Mesenchymal stem cell (in vitro differentiated cells and primary cell): Measurements from ENCODE around the gene CD302.
"Not testable (repeated sequence)": the region's sequence is repeated elsewhere in the genome, so short reads cannot be mapped to it uniquely, and the experiment has no call there.

Experiments
- DNase-seq: peaks from one replicate; pipeline ENCODE4 v3.0.0-alpha.2; 2013
- H2AFZ ChIP-seq: one replicate; pipeline ENCODE4 v1.6.1; 2013; ENCODE audit warnings: low read depth, mild to moderate bottlenecking, control low read depth, inconsistent platforms, low read length, moderate library complexity
- H2AK5ac ChIP-seq: 2 replicates; pipeline ENCODE4 v1.6.1; 2013; ENCODE audit warnings: low read length, moderate library complexity, mild to moderate bottlenecking, inconsistent platforms; ENCODE audit not compliant: severe bottlenecking
- H2BK120ac ChIP-seq: one replicate; pipeline ENCODE4 v1.6.1; 2013; ENCODE audit warnings: low read depth, mild to moderate bottlenecking, inconsistent platforms, low read length, moderate library complexity
- H2BK12ac ChIP-seq, 2 experiments: one replicate each; pipeline ENCODE4 v1.6.1; 2013; ENCODE audit warnings: inconsistent platforms in 2 of 2, low read length in 2 of 2, mild to moderate bottlenecking in 2 of 2, moderate library complexity in 2 of 2, control low read depth in 1 of 2
- H2BK15ac ChIP-seq: one replicate; pipeline ENCODE4 v1.6.1; 2013; ENCODE audit warnings: mild to moderate bottlenecking, low read depth, inconsistent platforms; ENCODE audit not compliant: poor library complexity, severe bottlenecking
- H2BK5ac ChIP-seq: 2 replicates; pipeline ENCODE4 v1.6.1; 2013; ENCODE audit warnings: low read depth, mild to moderate bottlenecking, low read length, control low read depth, inconsistent platforms; ENCODE audit not compliant: poor library complexity, severe bottlenecking
- H3K14ac ChIP-seq, 2 experiments: one replicate each; pipeline ENCODE4 v1.6.1; 2013; ENCODE audit warnings: inconsistent platforms in 2 of 2, low read length in 2 of 2, control low read depth in 1 of 2, mild to moderate bottlenecking in 1 of 2, moderate library complexity in 1 of 2
- H3K18ac ChIP-seq, 2 experiments: one replicate each; pipeline ENCODE4 v1.6.1; 2013; ENCODE audit warnings: inconsistent platforms in 2 of 2, low read length in 2 of 2, control low read depth in 1 of 2, low read depth in 1 of 2, mild to moderate bottlenecking in 1 of 2
- H3K23ac ChIP-seq, 2 experiments: one replicate each; pipeline ENCODE4 v1.6.1; 2013; ENCODE audit warnings: inconsistent platforms in 2 of 2, low read length in 2 of 2, mild to moderate bottlenecking in 2 of 2, moderate library complexity in 2 of 2, control low read depth in 1 of 2
- H3K27ac ChIP-seq: 2 replicates; pipeline ENCODE4 v1.5.1; 2013; ENCODE audit warnings: mild to moderate bottlenecking, moderate library complexity, low read length, control low read depth, inconsistent platforms; ENCODE audit not compliant: poor library complexity, severe bottlenecking
- H3K27me3 ChIP-seq, 2 experiments: 2 replicates each; pipeline versions ENCODE4 v1.6.1 to v1.7.0; 2013; ENCODE audit warnings: low read length in 2 of 2, mild to moderate bottlenecking in 2 of 2, moderate library complexity in 2 of 2, control low read depth in 1 of 2, inconsistent platforms in 1 of 2; ENCODE audit not compliant: control insufficient read depth in 1 of 2, insufficient read depth in 1 of 2
- H3K36me3 ChIP-seq, 2 experiments: 2 replicates each; pipeline versions ENCODE4 v1.6.1 to v1.7.0; 2013; ENCODE audit warnings: low read length in 2 of 2, control low read depth in 1 of 2, inconsistent platforms in 1 of 2, low read depth in 1 of 2, mild to moderate bottlenecking in 1 of 2; ENCODE audit not compliant: insufficient read depth in 2 of 2, control insufficient read depth in 1 of 2
- H3K4ac ChIP-seq, 2 experiments: one replicate each; pipeline ENCODE4 v1.6.1; 2013; ENCODE audit warnings: inconsistent platforms in 2 of 2, low read length in 2 of 2, mild to moderate bottlenecking in 2 of 2, moderate library complexity in 2 of 2, control low read depth in 1 of 2, low read depth in 1 of 2
- H3K4me1 ChIP-seq: 2 replicates; pipeline ENCODE4 v1.6.1; 2013; ENCODE audit warnings: low read depth, low read length, control low read depth; ENCODE audit not compliant: control insufficient read depth, insufficient read depth
- H3K4me2 ChIP-seq: 2 replicates; pipeline ENCODE4 v1.6.1; 2013; ENCODE audit warnings: low read length, mild to moderate bottlenecking, inconsistent platforms; ENCODE audit not compliant: poor library complexity, severe bottlenecking
- H3K4me3 ChIP-seq, 2 experiments: 2 replicates each; pipeline versions ENCODE4 v1.5.1 to v1.7.0; 2013; ENCODE audit warnings: low read length in 2 of 2, mild to moderate bottlenecking in 2 of 2, control low read depth in 1 of 2, low read depth in 1 of 2; ENCODE audit not compliant: insufficient read depth in 1 of 2
- H3K79me1 ChIP-seq: replicated peaks from 2 replicates; pipeline ENCODE4 v1.6.1; 2013; ENCODE audit warnings: mild to moderate bottlenecking, control low read depth, low read length, inconsistent platforms; ENCODE audit not compliant: poor library complexity, severe bottlenecking
- H3K9ac ChIP-seq: 2 replicates; pipeline ENCODE4 v1.7.0; 2013; ENCODE audit warnings: mild to moderate bottlenecking, low read length, moderate library complexity
- H3K9me3 ChIP-seq: 2 replicates; pipeline ENCODE4 v1.7.0; 2013; ENCODE audit warnings: mild to moderate bottlenecking, low read length; ENCODE audit not compliant: control insufficient read depth
- H4K8ac ChIP-seq: one replicate; pipeline ENCODE4 v1.6.1; 2013; ENCODE audit warnings: inconsistent platforms, mild to moderate bottlenecking, low read length, moderate library complexity
- H4K91ac ChIP-seq: one replicate; pipeline ENCODE4 v1.6.1; 2013; ENCODE audit warnings: mild to moderate bottlenecking, low read length, inconsistent platforms
- WGBS: methylation state at CpG from one replicate; pipeline ENCODE4 v1.1.7; 2013; ENCODE audit warnings: mixed read lengths; 5-methylcytosine and 5-hydroxymethylcytosine counted together

The CD302 gene

GRCh38 chr2:159821775-159822477 lies 23.9 kb upstream of the CD302 start:
- H3K9me3 ChIP-seq, H3K27me3 ChIP-seq, H3K14ac ChIP-seq, H2AK5ac ChIP-seq, H2BK15ac ChIP-seq, H3K36me3 ChIP-seq, H4K8ac ChIP-seq, H3K4ac ChIP-seq, H3K23ac ChIP-seq, H3K4me1 ChIP-seq, H3K18ac ChIP-seq, H3K27ac ChIP-seq, H2BK120ac ChIP-seq, H2BK12ac ChIP-seq, DNase-seq, H3K4me3 ChIP-seq, H3K4me2 ChIP-seq, H4K91ac ChIP-seq, H2AFZ ChIP-seq, H3K79me1 ChIP-seq, H2BK5ac ChIP-seq, H3K9ac ChIP-seq: not testable (repeated sequence)
- WGBS, result 72% methylated on average over 11 of the region's 11 CpGs

- Histone ChIP-seq H3K4ac (no peak overlapping the region), H3K23ac (no peak overlapping the region), H3K14ac (no peak overlapping the region), H3K79me1 (no peaks in the 10 kb centered on the region), H3K4me1 (peaks cover 2% of the 10 kb centered on the region), H3K9ac (no peak overlapping the region), H4K91ac (no peak overlapping the region), H2BK120ac (no peak overlapping the region), H4K8ac (no peak overlapping the region), H2BK12ac (no peak overlapping the region), H2BK5ac (no peak overlapping the region), H3K18ac (no peak overlapping the region), H3K4me2 (no peak overlapping the region), H3K9me3 (no peaks in the 10 kb centered on the region), H2AFZ (no peak overlapping the region), H2AK5ac (no peak overlapping the region), H3K27ac (no peak overlapping the region), H3K4me3 (no peak overlapping the region), H3K27me3 (no peaks in the 10 kb centered on the region), H3K36me3 (no peaks in the 10 kb centered on the region), H2BK15ac (no peak overlapping the region)
- 92% methylated on average over 6 of the region's 6 CpGs for WGBS
- no peak for DNase-seq
These were observed 20.9 kb upstream of the CD302 start for GRCh38 chr2:159818940-159819339.

- H2AK5ac ChIP-seq, result no peak overlapping the region
- no peak overlapping the region for H3K4me3 ChIP-seq
- H3K18ac ChIP-seq, result no peak overlapping the region
- no peak overlapping the region for H3K9ac ChIP-seq
- no peaks in the 10 kb centered on the region for H3K9me3 ChIP-seq
- H2BK120ac ChIP-seq, result no peak overlapping the region
- H2BK5ac ChIP-seq, result no peak overlapping the region
- no peak overlapping the region for H4K91ac ChIP-seq
- H4K8ac ChIP-seq, result no peak overlapping the region
- no peak overlapping the region for H2BK12ac ChIP-seq
- no peak overlapping the region for H2BK15ac ChIP-seq
- no peak overlapping the region for H3K27ac ChIP-seq
- no peaks in the 10 kb centered on the region for H3K36me3 ChIP-seq
- no peak overlapping the region for H3K4me2 ChIP-seq
- H3K23ac ChIP-seq, result no peak overlapping the region
- H3K4me1 ChIP-seq, result peaks cover 2% of the 10 kb centered on the region
- no peak overlapping the region for H3K14ac ChIP-seq
- H2AFZ ChIP-seq, result no peak overlapping the region
- 86% methylated on average over 1 of the region's 1 CpG for WGBS
- no peaks in the 10 kb centered on the region for H3K27me3 ChIP-seq
- H3K79me1 ChIP-seq, result no peaks in the 10 kb centered on the region
- no peak overlapping the region for H3K4ac ChIP-seq
- DNase-seq, result no peak
These were observed 19.3 kb upstream of the CD302 start for GRCh38 chr2:159817283-159817682.

GRCh38 chr2:159811232-159811631 lies 13.2 kb upstream of the CD302 start:
- Histone ChIP-seq H3K14ac (no peak overlapping the region), H3K9me3 (no peaks in the 10 kb centered on the region), H3K79me1 (no peaks in the 10 kb centered on the region), H3K4ac (no peak overlapping the region), H3K27me3 (no peaks in the 10 kb centered on the region), H2BK120ac (no peak overlapping the region), H3K4me3 (no peak overlapping the region), H3K27ac (no peak overlapping the region), H3K9ac (no peak overlapping the region), H2AK5ac (no peak overlapping the region), H4K8ac (no peak overlapping the region), H3K18ac (no peak overlapping the region), H2BK5ac (no peak overlapping the region), H3K4me1 (no peaks in the 10 kb centered on the region), H3K36me3 (no peaks in the 10 kb centered on the region), H2BK15ac (no peak overlapping the region), H2AFZ (no peak overlapping the region), H3K4me2 (no peak overlapping the region), H4K91ac (no peak overlapping the region), H3K23ac (no peak overlapping the region), H2BK12ac (no peak overlapping the region)
- 81% methylated on average over 3 of the region's 4 CpGs for WGBS
- no peak for DNase-seq
